ENCODE measurements around the gene ADAMTS8. TPM values are rescaled to one million over a fixed set of nuclear protein-coding genes. Genes with fewer than 3 reads are reported as not detected.

The ADAMTS8 gene
- total RNA-seq, 2 donors from 2014 or later: 0.66 TPM; not detected in 1

GRCh38 chr11:130400781-130401483 is 27.5 kb downstream of the ADAMTS8 start:
- Histone ChIP-seq H3K4me3 (no peak overlapping the region), H3K27me3 (no peaks in the 10 kb centered on the region), H3K4me1 (peaks cover 17% of the 10 kb centered on the region), H3K9me3 (no peaks in the 10 kb centered on the region), H3K36me3 (replicated peaks in 1 of 2; ENCODE audit: insufficient read depth in 1 of 2, low read depth in 2 of 2) (no peaks in the 10 kb centered on the region), H3K27ac (no peak overlapping the region)
- WGBS, 2 donors: 62 to 72% methylated on average over 12 to 13 of the region's 13 CpGs
- ATAC-seq (peak; percentile 10), DNase-seq (no peak)
- TF ChIP-seq, protein P1, sequence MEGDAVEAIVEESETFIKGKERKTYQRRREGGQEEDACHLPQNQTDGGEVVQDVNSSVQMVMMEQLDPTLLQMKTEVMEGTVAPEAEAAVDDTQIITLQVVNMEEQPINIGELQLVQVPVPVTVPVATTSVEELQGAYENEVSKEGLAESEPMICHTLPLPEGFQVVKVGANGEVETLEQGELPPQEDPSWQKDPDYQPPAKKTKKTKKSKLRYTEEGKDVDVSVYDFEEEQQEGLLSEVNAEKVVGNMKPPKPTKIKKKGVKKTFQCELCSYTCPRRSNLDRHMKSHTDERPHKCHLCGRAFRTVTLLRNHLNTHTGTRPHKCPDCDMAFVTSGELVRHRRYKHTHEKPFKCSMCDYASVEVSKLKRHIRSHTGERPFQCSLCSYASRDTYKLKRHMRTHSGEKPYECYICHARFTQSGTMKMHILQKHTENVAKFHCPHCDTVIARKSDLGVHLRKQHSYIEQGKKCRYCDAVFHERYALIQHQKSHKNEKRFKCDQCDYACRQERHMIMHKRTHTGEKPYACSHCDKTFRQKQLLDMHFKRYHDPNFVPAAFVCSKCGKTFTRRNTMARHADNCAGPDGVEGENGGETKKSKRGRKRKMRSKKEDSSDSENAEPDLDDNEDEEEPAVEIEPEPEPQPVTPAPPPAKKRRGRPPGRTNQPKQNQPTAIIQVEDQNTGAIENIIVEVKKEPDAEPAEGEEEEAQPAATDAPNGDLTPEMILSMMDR (IDR thresholded peaks at IDR 0.05): no peak
- TF ChIP-seq POLR2A (IDR thresholded peaks at IDR 0.05): no peak
- intact Hi-C loops (cut with DNase I): loop anchor here (10.0 kb wide), 1 partner anchor 196 kb away; no protein-coding TSS in a partner anchor

DNA sequence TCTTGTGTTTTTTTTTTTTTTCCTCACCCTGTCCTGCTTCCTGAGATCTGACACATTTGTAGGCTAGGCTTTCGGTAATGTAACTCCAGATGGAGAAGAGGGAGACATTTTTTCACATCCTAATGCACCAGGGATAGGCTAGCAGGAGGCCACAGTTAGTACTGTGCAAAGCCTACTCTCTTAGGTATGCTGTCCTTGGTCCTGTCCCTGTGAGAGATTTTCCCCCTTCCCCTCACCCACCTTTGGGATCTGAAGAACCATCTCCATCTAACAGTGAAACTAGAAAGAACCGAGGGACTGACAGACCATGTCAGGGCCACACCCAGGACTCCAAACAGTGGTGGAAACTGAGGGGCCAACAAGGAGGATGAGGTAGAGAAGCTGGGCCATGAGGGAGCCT is 29.2 kb downstream of the ADAMTS8 start:
- intact Hi-C loops (cut with DNase I): no loop called here
- Histone ChIP-seq H3K36me3 (replicated peaks in 1 of 2; ENCODE audit: insufficient read depth in 1 of 2, low read depth in 2 of 2) (no peaks in the 10 kb centered on the region), H3K27ac (no peak overlapping the region), H3K27me3 (no peaks in the 10 kb centered on the region), H3K9me3 (no peaks in the 10 kb centered on the region), H3K4me1 (peaks cover 17% of the 10 kb centered on the region), H3K4me3 (no peak overlapping the region)
- no peak for DNase-seq
- no peak for ATAC-seq
- TF ChIP-seq, protein P1 (IDR thresholded peaks at IDR 0.05): no peak
- no peak for TF ChIP-seq POLR2A (IDR thresholded peaks at IDR 0.05)
- 92 to 95% methylated on average over 2 of the region's 2 CpGs for WGBS, 2 donors

- TF ChIP-seq, protein P1 (IDR thresholded peaks at IDR 0.05): no peak
- TF ChIP-seq POLR2A (IDR thresholded peaks at IDR 0.05): no peak
- Histone ChIP-seq H3K9me3 (no peaks in the 10 kb centered on the region), H3K4me3 (no peak overlapping the region), H3K36me3 (replicated peaks in 1 of 2; ENCODE audit: insufficient read depth in 1 of 2, low read depth in 2 of 2) (no peaks in the 10 kb centered on the region), H3K4me1 (peaks cover 9% of the 10 kb centered on the region), H3K27ac (no peak overlapping the region), H3K27me3 (no peaks in the 10 kb centered on the region)
- ATAC-seq (no peak), DNase-seq (no peak)
- intact Hi-C loops (cut with DNase I): no loop called here
- 61 to 75% methylated on average over 5 of the region's 5 CpGs for WGBS, 2 donors
These were observed 30.6 kb downstream of the ADAMTS8 start for GRCh38 chr11:130397780-130398179.

DNA sequence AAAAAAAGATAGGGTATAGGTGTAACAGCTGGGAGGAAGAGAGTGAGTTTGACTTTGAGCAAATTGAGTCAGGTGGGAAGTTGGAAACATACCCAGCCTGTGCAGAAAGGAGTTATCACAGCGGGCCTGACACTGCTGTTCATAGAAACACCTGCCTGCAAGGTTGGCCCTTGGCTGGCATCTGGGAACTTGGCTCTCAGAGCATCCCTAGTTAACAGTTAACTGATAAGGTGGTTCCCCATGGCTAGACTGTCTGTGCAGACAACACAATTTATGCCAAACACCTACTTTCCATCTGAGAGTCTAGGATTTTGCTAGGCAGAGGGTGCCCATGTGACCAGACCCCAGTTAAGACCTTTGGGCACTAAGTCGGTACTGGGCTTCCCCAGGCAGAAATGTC is 31.4 kb downstream of the ADAMTS8 start:
- Histone ChIP-seq H3K9me3 (no peaks in the 10 kb centered on the region), H3K27me3 (no peaks in the 10 kb centered on the region), H3K36me3 (replicated peaks in 1 of 2; ENCODE audit: insufficient read depth in 1 of 2, low read depth in 2 of 2) (no peaks in the 10 kb centered on the region), H3K4me1 (peaks cover 9% of the 10 kb centered on the region), H3K27ac (no peak overlapping the region), H3K4me3 (no peak overlapping the region)
- TF ChIP-seq POLR2A (IDR thresholded peaks at IDR 0.05): no peak
- TF ChIP-seq, protein P1 (IDR thresholded peaks at IDR 0.05): no peak
- intact Hi-C loops (cut with DNase I): no loop called here
- peak; percentile 59 for ATAC-seq
- 33 to 39% methylated on average over 1 to 2 of the region's 2 CpGs for WGBS, 2 donors
- DNase-seq: peak; percentile 37 to 71 (median 52)

DNA sequence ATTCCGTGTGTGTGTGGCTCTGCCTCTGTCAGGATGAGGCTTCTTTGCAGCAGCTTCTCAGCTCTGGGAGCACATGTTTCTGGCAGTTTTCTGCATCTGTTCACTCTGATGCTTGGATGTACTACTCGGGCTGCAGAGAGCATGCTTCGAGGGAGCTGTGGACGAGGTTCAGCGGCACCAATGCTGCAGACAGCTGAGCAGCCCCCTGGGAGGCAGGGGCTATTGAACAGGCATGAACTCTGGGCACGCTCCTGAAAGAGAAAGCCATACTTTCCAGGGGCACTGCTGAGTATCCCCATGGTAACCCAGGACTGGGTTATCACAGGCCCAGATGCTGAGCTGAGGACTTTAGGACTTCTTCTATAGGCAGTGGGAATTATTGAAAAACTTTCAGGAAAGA is 33.8 kb downstream of the ADAMTS8 start:
- no peak for DNase-seq
- TF ChIP-seq POLR2A (IDR thresholded peaks at IDR 0.05): no peak
- TF ChIP-seq, protein P1 (IDR thresholded peaks at IDR 0.05): no peak
- intact Hi-C loops (cut with DNase I): no loop called here
- Histone ChIP-seq H3K9me3 (no peaks in the 10 kb centered on the region), H3K4me1 (peaks cover 23% of the 10 kb centered on the region), H3K27ac (no peak overlapping the region), H3K4me3 (no peak overlapping the region), H3K36me3 (replicated peaks in 1 of 2; ENCODE audit: insufficient read depth in 1 of 2, low read depth in 2 of 2) (no peaks in the 10 kb centered on the region), H3K27me3 (no peaks in the 10 kb centered on the region)
- 84 to 100% methylated on average over 3 to 6 of the region's 6 CpGs for WGBS, 2 donors
- ATAC-seq: no peak
